HepG2 (cell line): Measurements from ENCODE around the gene MXRA7. TPM values are rescaled to one million over a fixed set of nuclear protein-coding genes. Genes with fewer than 3 reads are reported as not detected.
A peak's percentile ranks its signal among the peaks of the same experiment; 100 is the strongest.

Experiments used
- KDM2A ChIP-seq: sonication (generic); formaldehyde crosslinking; IDR thresholded peaks from 2 replicates; pipeline ENCODE4 v1.4.0; 2020; ENCODE audit warnings: low read depth, missing genetic modification reagents, borderline replicate concordance
- MEIS2 ChIP-seq: sonication (generic); formaldehyde crosslinking; IDR thresholded peaks from 2 replicates; pipeline ENCODE4 v1.9.0; 2021; ENCODE audit warnings: mild to moderate bottlenecking, missing genetic modification reagents
- MTERF4 ChIP-seq: sonication (generic); formaldehyde crosslinking; IDR thresholded peaks from 2 replicates; pipeline ENCODE4 v1.8.0; 2023; ENCODE audit warnings: mild to moderate bottlenecking, missing genetic modification reagents
- NFATC3 ChIP-seq: sonication (generic); formaldehyde crosslinking; IDR thresholded peaks from 2 replicates; pipeline ENCODE4 v1.5.1; 2020; ENCODE audit warnings: mild to moderate bottlenecking, missing genetic modification reagents
- RAD21 ChIP-seq: fragments of 450-650 bp; formaldehyde crosslinking; IDR thresholded peaks from 2 replicates; pipeline ENCODE4 v1.5.0; 2020; ENCODE audit warnings: mild to moderate bottlenecking
- SMC3 ChIP-seq: IDR thresholded peaks from 2 replicates; pipeline ENCODE4 v1.6.1; 2011; ENCODE audit warnings: low read length, improper control_type of control experiment
- SP2 ChIP-seq: sonication (generic); formaldehyde crosslinking; IDR thresholded peaks from 2 replicates; pipeline ENCODE4 v1.5.1; 2020; ENCODE audit warnings: mild to moderate bottlenecking, missing genetic modification reagents
- STAT5B ChIP-seq: sonication (generic); formaldehyde crosslinking; IDR thresholded peaks from 2 replicates; pipeline ENCODE4 v1.4.0; 2020; ENCODE audit warnings: missing genetic modification reagents
- TBP ChIP-seq: sonication (generic); formaldehyde crosslinking; IDR thresholded peaks from 2 replicates; pipeline ENCODE4 v1.5.0; 2020; ENCODE audit warnings: missing genetic modification reagents
- TFAP4 ChIP-seq: sonication (generic); IDR thresholded peaks from 2 replicates; pipeline ENCODE4 v1.6.1; 2016; ENCODE audit warnings: low read depth, borderline replicate concordance
- ZBTB1 ChIP-seq: sonication (generic); formaldehyde crosslinking; IDR thresholded peaks from 2 replicates; pipeline ENCODE4 v1.4.0; 2020; ENCODE audit warnings: missing genetic modification reagents, borderline replicate concordance
- ZNF230 ChIP-seq: sonication (generic); formaldehyde crosslinking; IDR thresholded peaks from 2 replicates; pipeline ENCODE4 v1.4.0; 2020; ENCODE audit warnings: mild to moderate bottlenecking, missing genetic modification reagents
- ZNF550 ChIP-seq: sonication (generic); formaldehyde crosslinking; IDR thresholded peaks from 2 replicates; pipeline ENCODE4 v1.4.0; 2020; ENCODE audit warnings: mild to moderate bottlenecking, missing genetic modification reagents, borderline replicate concordance
- ZSCAN25 ChIP-seq: sonication (generic); formaldehyde crosslinking; IDR thresholded peaks from 2 replicates; pipeline ENCODE4 v1.8.0; 2022; ENCODE audit warnings: mild to moderate bottlenecking, missing genetic modification reagents
- polyA plus RNA-seq, 8 experiments: library from polyadenylated mRNA; depleted of rRNA in 3 of 8; stranded (reverse) in 7 of 8; unstranded in 1 of 8; fragments of >200 nt; fragmentation: Illumina TruSeq in 4 of 8; extraction: Trizol in 4 of 8; gene quantifications; 2 replicates each; pipeline versions ENCODE4 v1.2.1 to v1.2.3, GENCODE V29; 2011 to 2016; ENCODE audit warnings: low read depth in 4 of 8, missing spikeins in 1 of 8, mixed read lengths in 1 of 8; ENCODE audit not compliant: insufficient read depth in 1 of 8
- total RNA-seq, 5 experiments: library from RNA; depleted of rRNA; stranded (reverse); fragments of >200 nt; fragmentation: Illumina TruSeq; extraction: Trizol; gene quantifications; 2 replicates each; pipeline ENCODE4 v1.2.3, GENCODE V29; 2016; ENCODE audit warnings: low read depth in 1 of 5
- TF ChIP-seq, protein P1 (sequence below): sonication (generic); formaldehyde crosslinking; IDR thresholded peaks from 2 replicates; pipeline ENCODE4 v1.8.1; 2023; ENCODE audit warnings: missing genetic modification reagents, mild to moderate bottlenecking, borderline replicate concordance
- TF ChIP-seq, protein P2 (sequence below): sonication (generic); formaldehyde crosslinking; IDR thresholded peaks from 2 replicates; pipeline ENCODE4 v1.5.0; 2020; ENCODE audit warnings: mild to moderate bottlenecking, missing genetic modification reagents, borderline replicate concordance
- TF ChIP-seq, protein P3 (sequence below): sonication (generic); formaldehyde crosslinking; IDR thresholded peaks from 2 replicates; pipeline ENCODE4 v1.4.0; 2020; ENCODE audit warnings: missing genetic modification reagents

Gene MXRA7
- total and polyA plus RNA-seq, 2 of the 13 experiments (the other 11 are each of a cell fraction or from before 2014, with no cell fraction given), result 44.8 to 112 TPM

GRCh38 chr17:76737676-76738467 lies 27.1 kb upstream of the MXRA7 start, which contains the start of gene MFSD11 (continued):
- TF ChIP-seq MTERF4 (peak; percentile 93), ZNF230 (CRISPR knock-in tag) (peak; percentile 80), KDM2A (CRISPR knock-in tag) (peak; percentile 14), ZSCAN25 (no peak), MEIS2 (CRISPR knock-in tag) (no peak), SMC3 (no peak; the same call in 1 of the 2 replicates), ZBTB1 (CRISPR knock-in tag) (no peak), TBP (CRISPR knock-in tag) (no peak; the same call in 1 of the 2 replicates), ZNF550 (CRISPR knock-in tag) (no peak), NFATC3 (no peak), TFAP4 (peak; percentile 81; the same call in 1 of the 2 replicates), SP2 (CRISPR knock-in tag) (no peak), RAD21 (CRISPR knock-in tag) (no peak; the same call in 1 of the 2 replicates), STAT5B (no peak)
- TF ChIP-seq, protein P1, sequence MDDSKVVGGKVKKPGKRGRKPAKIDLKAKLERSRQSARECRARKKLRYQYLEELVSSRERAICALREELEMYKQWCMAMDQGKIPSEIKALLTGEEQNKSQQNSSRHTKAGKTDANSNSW (CRISPR knock-in tag), result no peak
- TF ChIP-seq, protein P2, sequence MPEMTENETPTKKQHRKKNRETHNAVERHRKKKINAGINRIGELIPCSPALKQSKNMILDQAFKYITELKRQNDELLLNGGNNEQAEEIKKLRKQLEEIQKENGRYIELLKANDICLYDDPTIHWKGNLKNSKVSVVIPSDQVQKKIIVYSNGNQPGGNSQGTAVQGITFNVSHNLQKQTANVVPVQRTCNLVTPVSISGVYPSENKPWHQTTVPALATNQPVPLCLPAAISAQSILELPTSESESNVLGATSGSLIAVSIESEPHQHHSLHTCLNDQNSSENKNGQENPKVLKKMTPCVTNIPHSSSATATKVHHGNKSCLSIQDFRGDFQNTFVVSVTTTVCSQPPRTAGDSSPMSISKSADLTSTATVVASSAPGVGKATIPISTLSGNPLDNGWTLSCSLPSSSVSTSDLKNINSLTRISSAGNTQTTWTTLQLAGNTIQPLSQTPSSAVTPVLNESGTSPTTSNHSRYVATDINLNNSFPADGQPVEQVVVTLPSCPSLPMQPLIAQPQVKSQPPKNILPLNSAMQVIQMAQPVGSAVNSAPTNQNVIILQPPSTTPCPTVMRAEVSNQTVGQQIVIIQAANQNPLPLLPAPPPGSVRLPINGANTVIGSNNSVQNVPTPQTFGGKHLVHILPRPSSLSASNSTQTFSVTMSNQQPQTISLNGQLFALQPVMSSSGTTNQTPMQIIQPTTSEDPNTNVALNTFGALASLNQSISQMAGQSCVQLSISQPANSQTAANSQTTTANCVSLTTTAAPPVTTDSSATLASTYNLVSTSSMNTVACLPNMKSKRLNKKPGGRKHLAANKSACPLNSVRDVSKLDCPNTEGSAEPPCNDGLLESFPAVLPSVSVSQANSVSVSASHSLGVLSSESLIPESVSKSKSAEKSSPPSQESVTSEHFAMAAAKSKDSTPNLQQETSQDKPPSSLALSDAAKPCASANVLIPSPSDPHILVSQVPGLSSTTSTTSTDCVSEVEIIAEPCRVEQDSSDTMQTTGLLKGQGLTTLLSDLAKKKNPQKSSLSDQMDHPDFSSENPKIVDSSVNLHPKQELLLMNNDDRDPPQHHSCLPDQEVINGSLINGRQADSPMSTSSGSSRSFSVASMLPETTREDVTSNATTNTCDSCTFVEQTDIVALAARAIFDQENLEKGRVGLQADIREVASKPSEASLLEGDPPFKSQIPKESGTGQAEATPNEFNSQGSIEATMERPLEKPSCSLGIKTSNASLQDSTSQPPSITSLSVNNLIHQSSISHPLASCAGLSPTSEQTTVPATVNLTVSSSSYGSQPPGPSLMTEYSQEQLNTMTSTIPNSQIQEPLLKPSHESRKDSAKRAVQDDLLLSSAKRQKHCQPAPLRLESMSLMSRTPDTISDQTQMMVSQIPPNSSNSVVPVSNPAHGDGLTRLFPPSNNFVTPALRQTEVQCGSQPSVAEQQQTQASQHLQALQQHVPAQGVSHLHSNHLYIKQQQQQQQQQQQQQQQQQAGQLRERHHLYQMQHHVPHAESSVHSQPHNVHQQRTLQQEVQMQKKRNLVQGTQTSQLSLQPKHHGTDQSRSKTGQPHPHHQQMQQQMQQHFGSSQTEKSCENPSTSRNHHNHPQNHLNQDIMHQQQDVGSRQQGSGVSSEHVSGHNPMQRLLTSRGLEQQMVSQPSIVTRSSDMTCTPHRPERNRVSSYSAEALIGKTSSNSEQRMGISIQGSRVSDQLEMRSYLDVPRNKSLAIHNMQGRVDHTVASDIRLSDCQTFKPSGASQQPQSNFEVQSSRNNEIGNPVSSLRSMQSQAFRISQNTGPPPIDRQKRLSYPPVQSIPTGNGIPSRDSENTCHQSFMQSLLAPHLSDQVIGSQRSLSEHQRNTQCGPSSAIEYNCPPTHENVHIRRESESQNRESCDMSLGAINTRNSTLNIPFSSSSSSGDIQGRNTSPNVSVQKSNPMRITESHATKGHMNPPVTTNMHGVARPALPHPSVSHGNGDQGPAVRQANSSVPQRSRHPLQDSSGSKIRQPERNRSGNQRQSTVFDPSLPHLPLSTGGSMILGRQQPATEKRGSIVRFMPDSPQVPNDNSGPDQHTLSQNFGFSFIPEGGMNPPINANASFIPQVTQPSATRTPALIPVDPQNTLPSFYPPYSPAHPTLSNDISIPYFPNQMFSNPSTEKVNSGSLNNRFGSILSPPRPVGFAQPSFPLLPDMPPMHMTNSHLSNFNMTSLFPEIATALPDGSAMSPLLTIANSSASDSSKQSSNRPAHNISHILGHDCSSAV, result no peak
- TF ChIP-seq, protein P3, sequence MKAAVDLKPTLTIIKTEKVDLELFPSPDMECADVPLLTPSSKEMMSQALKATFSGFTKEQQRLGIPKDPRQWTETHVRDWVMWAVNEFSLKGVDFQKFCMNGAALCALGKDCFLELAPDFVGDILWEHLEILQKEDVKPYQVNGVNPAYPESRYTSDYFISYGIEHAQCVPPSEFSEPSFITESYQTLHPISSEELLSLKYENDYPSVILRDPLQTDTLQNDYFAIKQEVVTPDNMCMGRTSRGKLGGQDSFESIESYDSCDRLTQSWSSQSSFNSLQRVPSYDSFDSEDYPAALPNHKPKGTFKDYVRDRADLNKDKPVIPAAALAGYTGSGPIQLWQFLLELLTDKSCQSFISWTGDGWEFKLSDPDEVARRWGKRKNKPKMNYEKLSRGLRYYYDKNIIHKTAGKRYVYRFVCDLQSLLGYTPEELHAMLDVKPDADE (CRISPR knock-in tag), result peak; percentile 85; the same call in 1 of the 2 replicates
